ENCODE results near the gene CDKL5.
"Not testable (repeated sequence)": the region's sequence is repeated elsewhere in the genome, so short reads cannot be mapped to it uniquely, and the experiment has no call there.

The CDKL5 gene

GRCh38 chrX:18425199-18426003 lies at the start of gene CDKL5:
CDKL5 (plus strand) TSS chrX:18425608; CDS start chrX:18507097, 81,489 bp downstream.
- peak within 1 kb of the TSS; percentile 73 for H3K4me3 ChIP-seq (ENCODE audit: low read depth, low read length)
- peak; percentile 87 for DNase-seq (ENCODE audit: low read depth)

GRCh38 chrX:18377796-18378195 lies 47.6 kb upstream of the CDKL5 start:
- no peak overlapping the region for H3K4me3 ChIP-seq (ENCODE audit: low read depth, low read length)
- DNase-seq (ENCODE audit: low read depth), result no peak

DNA sequence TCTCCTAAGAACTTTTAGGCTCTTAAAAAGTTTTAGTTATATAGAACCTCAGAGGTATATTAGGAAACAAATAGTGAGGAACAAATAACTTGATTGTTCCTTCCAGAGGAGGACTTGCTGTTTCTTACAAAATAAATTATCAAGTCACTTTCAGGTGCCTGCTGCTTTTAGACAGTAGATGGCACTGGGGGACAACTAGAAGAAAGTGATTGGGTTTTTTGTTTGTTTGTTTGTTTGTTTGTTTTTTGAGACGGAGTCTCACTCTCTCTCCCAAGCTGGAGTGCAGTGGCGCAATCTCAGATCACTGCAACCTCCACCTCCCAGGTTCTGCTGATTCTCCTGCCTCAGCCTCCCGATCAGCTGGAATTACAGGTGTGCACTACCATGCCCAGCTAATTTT lies 35.4 kb upstream of the CDKL5 start:
- H3K4me3 ChIP-seq (ENCODE audit: low read depth, low read length), result no peak overlapping the region
- no peak for DNase-seq (ENCODE audit: low read depth)

GRCh38 chrX:18390941-18391538 lies 34.4 kb upstream of the CDKL5 start:
- no peak overlapping the region for H3K4me3 ChIP-seq (ENCODE audit: low read depth, low read length)
- no peak for DNase-seq (ENCODE audit: low read depth)

GRCh38 chrX:18394477-18394876 lies 30.9 kb upstream of the CDKL5 start:
- DNase-seq (ENCODE audit: low read depth), result no peak
- no peak overlapping the region for H3K4me3 ChIP-seq (ENCODE audit: low read depth, low read length)

DNA sequence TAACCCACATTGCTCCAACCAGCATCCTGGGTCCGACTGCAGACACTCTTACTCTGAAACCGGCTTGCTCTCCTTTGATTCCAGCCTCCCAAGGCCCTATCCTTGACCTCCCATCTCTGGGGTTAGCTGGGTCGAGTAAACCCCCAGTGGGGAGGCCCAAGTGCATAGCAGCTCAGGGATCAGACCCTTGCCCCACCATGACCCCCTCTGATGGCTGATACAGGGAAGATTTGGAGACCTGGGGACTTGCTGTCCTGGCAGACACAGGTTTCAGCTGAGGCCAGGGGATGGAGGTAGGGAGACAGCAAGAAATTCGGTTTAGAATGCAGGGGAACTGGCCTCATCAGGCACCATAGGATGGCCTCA lies 23.6 kb upstream of the CDKL5 start:
- DNase-seq (ENCODE audit: low read depth), result no peak
- no peak overlapping the region for H3K4me3 ChIP-seq (ENCODE audit: low read depth, low read length)

GRCh38 chrX:18406531-18407266 lies 18.7 kb upstream of the CDKL5 start:
- DNase-seq (ENCODE audit: low read depth), result no peak
- no peak overlapping the region for H3K4me3 ChIP-seq (ENCODE audit: low read depth, low read length)

DNA sequence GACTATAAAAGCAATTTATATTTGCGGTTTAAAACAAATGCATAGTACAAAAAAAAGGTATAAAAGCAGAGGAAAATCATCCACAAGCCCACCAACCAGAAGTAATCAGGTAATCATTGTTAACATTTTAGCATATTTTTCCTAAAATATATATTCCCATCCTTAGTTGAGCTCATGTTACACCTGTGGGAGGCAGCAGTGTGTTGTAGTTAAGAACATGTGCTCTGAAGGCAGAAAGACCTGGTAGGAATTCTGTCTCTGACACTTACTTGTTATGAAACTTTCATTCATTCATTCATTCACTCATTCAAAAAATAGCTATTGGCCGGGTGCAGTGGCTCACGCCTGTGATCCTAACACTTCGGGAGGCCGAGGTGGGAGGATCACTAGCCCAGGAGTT lies 15.4 kb upstream of the CDKL5 start:
- no peak overlapping the region for H3K4me3 ChIP-seq (ENCODE audit: low read depth, low read length)
- DNase-seq (ENCODE audit: low read depth), result no peak

- H3K4me3 ChIP-seq (ENCODE audit: low read depth, low read length), result no peak overlapping the region
- DNase-seq (ENCODE audit: low read depth), result no peak
Observed at GRCh38 chrX:18415386-18415785, 10.0 kb upstream of the CDKL5 start.

DNA sequence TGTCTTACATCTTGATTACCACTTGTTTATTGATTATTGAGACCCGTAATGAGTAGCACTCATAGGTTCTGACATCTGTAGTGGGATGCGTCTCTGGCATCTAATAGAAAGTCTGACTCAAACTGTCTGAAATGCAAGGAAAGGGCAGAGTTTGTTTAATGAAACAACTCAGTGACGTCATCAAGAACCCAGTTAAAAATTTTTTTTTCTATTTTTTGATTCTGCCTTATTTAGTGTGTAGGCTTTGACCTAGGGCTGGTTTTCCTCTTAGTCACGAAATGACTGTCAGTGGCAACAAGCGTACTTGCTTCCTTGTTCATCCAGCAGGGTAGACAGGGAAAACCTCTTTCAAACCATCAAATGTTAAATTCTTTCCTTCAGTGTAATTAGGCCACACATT lies 3.1 kb upstream of the CDKL5 start:
- no peak overlapping the region for H3K4me3 ChIP-seq (ENCODE audit: low read depth, low read length)
- DNase-seq (ENCODE audit: low read depth), result peak; percentile 67

- DNase-seq (ENCODE audit: low read depth), result no peak
- no peak overlapping the region for H3K4me3 ChIP-seq (ENCODE audit: low read depth, low read length)
Observed at GRCh38 chrX:18422886-18423285, 2.5 kb upstream of the CDKL5 start.

DNA sequence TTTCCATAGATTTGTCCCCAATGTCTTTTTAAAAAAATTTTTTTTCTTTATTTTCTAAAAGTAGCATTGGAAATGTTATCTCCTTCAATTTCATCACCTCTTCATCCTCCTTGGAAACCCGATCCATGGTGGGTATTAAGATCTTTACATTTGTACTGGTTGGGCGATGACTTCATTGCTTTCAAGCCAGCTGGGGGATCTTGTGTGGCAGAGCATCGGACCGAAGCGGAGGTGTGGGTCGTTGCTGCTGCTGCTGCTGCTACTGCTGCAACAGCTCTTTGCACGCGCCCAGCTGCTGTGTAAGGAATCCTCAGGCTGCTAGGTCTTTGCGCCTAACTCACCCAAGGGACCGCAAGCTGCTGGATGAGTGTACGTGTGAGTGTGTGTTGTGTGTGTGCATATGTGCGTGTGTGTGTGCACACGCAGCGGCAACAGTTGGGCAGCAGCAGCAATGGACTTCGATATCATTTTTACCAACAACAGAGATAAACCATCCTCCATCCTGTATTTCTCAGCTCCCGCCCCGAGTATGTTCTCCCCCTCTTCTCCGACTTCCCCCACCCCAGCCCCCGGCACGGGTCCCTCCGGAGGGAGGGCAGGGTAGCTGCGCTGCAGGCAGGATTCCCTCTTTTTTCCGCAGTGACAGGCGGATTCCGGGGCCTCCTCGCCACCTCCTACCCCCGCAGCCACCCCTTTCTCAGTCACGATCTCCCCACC lies 768 bp upstream of the CDKL5 start:
- peak; percentile 32 for DNase-seq (ENCODE audit: low read depth)
- H3K4me3 ChIP-seq (ENCODE audit: low read depth, low read length), result peak overlapping the region; percentile 73

- DNase-seq (ENCODE audit: low read depth), result no peak
Observed at GRCh38 chrX:18426004-18426320, 554 bp downstream of the CDKL5 start.

GRCh38 chrX:18428006-18428405 lies 2.6 kb downstream of the CDKL5 start:
- H3K4me3 ChIP-seq (ENCODE audit: low read depth, low read length), result no peak overlapping the region
- no peak for DNase-seq (ENCODE audit: low read depth)

More at GRCh38 chrX:18426004-18426320, 554 bp downstream of the CDKL5 start:
- H3K4me3 ChIP-seq (ENCODE audit: low read depth, low read length), result peak overlapping the region; percentile 73

DNA sequence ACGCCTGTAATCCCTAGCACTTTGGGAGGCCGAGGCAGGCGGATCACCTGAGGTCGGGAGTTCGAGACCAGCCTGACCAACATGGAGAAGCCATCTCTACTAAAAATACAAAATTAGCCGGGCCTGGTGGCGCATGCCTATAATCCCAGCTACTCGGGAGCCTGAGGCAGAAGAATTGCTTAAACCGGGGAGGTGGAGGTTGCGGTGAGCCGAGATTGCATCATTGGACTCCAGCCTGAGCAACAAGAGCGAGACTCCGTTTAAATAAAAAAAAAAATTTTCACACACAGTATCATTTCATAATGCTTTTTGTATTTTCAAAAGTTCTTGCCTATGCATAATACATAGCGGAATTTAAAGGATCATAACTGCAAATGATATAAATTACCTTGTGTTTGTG lies 7.9 kb downstream of the CDKL5 start:
- DNase-seq (ENCODE audit: low read depth); H3K4me3 ChIP-seq (ENCODE audit: low read depth, low read length): not testable (repeated sequence)

GRCh38 chrX:18434896-18435295 lies 9.5 kb downstream of the CDKL5 start:
- no peak overlapping the region for H3K4me3 ChIP-seq (ENCODE audit: low read depth, low read length)
- DNase-seq (ENCODE audit: low read depth), result no peak

- no peak for DNase-seq (ENCODE audit: low read depth)
- H3K4me3 ChIP-seq (ENCODE audit: low read depth, low read length), result no peak overlapping the region
Observed at GRCh38 chrX:18436017-18436416, 10.6 kb downstream of the CDKL5 start.

GRCh38 chrX:18440835-18441234 lies 15.4 kb downstream of the CDKL5 start:
- DNase-seq (ENCODE audit: low read depth), result no peak
- no peak overlapping the region for H3K4me3 ChIP-seq (ENCODE audit: low read depth, low read length)

GRCh38 chrX:18441780-18442367 lies 16.5 kb downstream of the CDKL5 start:
- no peak for DNase-seq (ENCODE audit: low read depth)

DNA sequence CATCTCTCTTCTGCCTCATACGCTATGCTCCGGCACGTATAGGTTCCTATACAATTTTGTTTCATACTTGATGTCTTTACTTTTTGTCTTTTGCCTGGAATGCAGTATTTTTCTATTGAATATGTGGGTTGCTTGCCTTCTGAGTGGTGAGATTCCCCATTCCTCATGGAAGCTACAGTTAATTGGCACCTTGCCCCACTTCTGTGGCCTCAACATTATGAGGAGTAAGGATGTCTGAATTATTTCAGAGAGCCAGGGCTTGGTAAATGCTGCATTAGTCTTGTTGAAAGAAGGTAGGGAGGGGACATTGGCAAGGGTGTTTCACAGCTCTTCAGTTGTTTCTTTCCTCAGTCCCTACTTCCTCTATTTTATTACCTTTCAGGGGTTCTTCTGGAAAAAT lies 23.0 kb downstream of the CDKL5 start:
- peak; percentile 18 for DNase-seq (ENCODE audit: low read depth)
- no peak overlapping the region for H3K4me3 ChIP-seq (ENCODE audit: low read depth, low read length)

More at GRCh38 chrX:18441780-18442367, 16.5 kb downstream of the CDKL5 start:
- H3K4me3 ChIP-seq (ENCODE audit: low read depth, low read length), result no peak overlapping the region

Measured in skeletal muscle cell (primary cell).